Caco-2 (cell line): ENCODE results near the gene RAB6B. TPM values are rescaled to one million over a fixed set of nuclear protein-coding genes. Genes with fewer than 3 reads are reported as not detected.

Experiments
- BruUV-seq: library from RNA; stranded (reverse); fragments of 400-500 nt; replicated peaks from 2 replicates; lab custom pipeline; 2021; lab: Mats Ljungman, UMichigan
- CTCF ChIA-PET: fragments of 300-600 bp; sonication (Branson Sonifier 250); formaldehyde crosslinking; loops from one replicate; lab custom pipeline; 2022; ENCODE audit warnings: antibody characterized with exemption; lab: Charles Lee
- POLR2A ChIA-PET: fragments of 300-600 bp; sonication (Branson Sonifier 250); formaldehyde crosslinking; loops from one replicate; lab custom pipeline; 2022; ENCODE audit warnings: antibody characterized with exemption; lab: Charles Lee
- DNase-seq, 2 experiments: peaks; one replicate each; pipeline versions ENCODE4 v3.0.0 to v3.0.0-alpha.2; 2020 to 2022
- H3K27me3 ChIP-seq: replicated peaks from 2 replicates; pipeline ENCODE4 v1.6.0; 2011; ENCODE audit warnings: low read length; ENCODE audit not compliant: control insufficient read depth, insufficient read depth
- H3K36me3 ChIP-seq: 2 replicates; pipeline ENCODE4 v1.5.1; 2011; ENCODE audit warnings: low read length; ENCODE audit not compliant: control insufficient read depth, insufficient read depth
- H3K4me1 ChIP-seq: fragments of 250-450 bp; sonication (Bioruptor Pico); 2 replicates; pipeline ENCODE4 v1.5.1; 2020; ENCODE audit warnings: mild to moderate bottlenecking
- H3K4me3 ChIP-seq: 2 replicates; pipeline ENCODE4 v1.5.1; 2011; ENCODE audit warnings: low read depth, mild to moderate bottlenecking, control low read depth, low read length
- H3K9me3 ChIP-seq: fragments of 250-450 bp; sonication (Bioruptor Pico); 2 replicates; pipeline ENCODE4 v1.5.1; 2020; ENCODE audit warnings: mild to moderate bottlenecking, moderate library complexity
- H3K27ac Mint-ChIP-seq: one replicate; pipeline ENCODE4 v1.8.0; 2022; ENCODE audit warnings: mixed read lengths; ENCODE audit not compliant: unreplicated experiment
- H3K27me3 Mint-ChIP-seq: one replicate; pipeline ENCODE4 v1.8.0; 2022; ENCODE audit warnings: mixed read lengths; ENCODE audit not compliant: insufficient read depth, unreplicated experiment
- H3K36me3 Mint-ChIP-seq: one replicate; pipeline ENCODE4 v1.8.0; 2022; ENCODE audit warnings: mild to moderate bottlenecking, mixed read lengths; ENCODE audit not compliant: insufficient read depth, unreplicated experiment
- H3K4me1 Mint-ChIP-seq: one replicate; pipeline ENCODE4 v1.8.0; 2022; ENCODE audit warnings: low read depth, mixed read lengths; ENCODE audit not compliant: unreplicated experiment
- H3K4me3 Mint-ChIP-seq: one replicate; pipeline ENCODE4 v1.8.0; 2022; ENCODE audit warnings: mild to moderate bottlenecking, moderate library complexity, mixed read lengths; ENCODE audit not compliant: unreplicated experiment
- H3K9me3 Mint-ChIP-seq: one replicate; pipeline ENCODE4 v1.8.0; 2022; ENCODE audit warnings: mixed read lengths; ENCODE audit not compliant: unreplicated experiment
- intact Hi-C: fragments of 100-400 bp; cut with micrococcal nuclease; formaldehyde crosslinking; loops from one replicate; pipeline ENCODE4 v1.10.0; 2022; ENCODE audit not compliant: unreplicated experiment
- total RNA-seq: library from RNA; stranded (reverse); gene quantifications from 2 replicates; pipeline ENCODE4 v1.2.3, GENCODE V29; 2022
- TF ChIP-seq, protein P1 (sequence below), 2 experiments: fragments of 200-600 bp in 1 of 2; IDR thresholded peaks; 1 replicate in 1 of 2; 2 replicates in 1 of 2; pipeline versions ENCODE4 v1.5.1 to v1.8.0; 2011 to 2022; ENCODE audit warnings: antibody characterized with exemption in 1 of 2, control low read depth in 1 of 2, inconsistent platforms in 1 of 2, low read depth in 1 of 2, low read length in 1 of 2, mild to moderate bottlenecking in 1 of 2, moderate library complexity in 1 of 2; ENCODE audit not compliant: insufficient read depth in 1 of 2, severe bottlenecking in 1 of 2, unreplicated experiment in 1 of 2

Gene RAB6B
- total RNA-seq, 1 experiment from 2014 or later: 3.2 TPM

DNA sequence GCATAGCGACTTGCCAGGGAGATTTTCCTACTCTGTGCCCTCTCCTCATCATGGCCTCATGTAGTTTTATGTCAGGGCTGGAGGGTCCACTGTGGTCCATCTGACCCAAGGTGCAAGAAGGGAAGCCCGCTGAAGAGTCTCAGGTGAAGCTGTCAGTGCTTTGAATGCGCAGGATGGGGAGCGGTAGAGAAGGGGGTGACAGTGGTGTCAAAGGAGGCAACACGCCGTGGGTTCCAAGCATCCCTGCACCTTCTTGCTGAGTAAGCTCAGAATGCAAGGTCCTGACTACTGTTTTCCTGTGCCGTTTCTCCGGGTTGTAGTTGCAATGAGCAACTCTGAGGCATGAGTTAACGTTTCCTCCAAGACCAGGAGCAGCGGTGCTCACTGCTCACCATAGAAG is 44.9 kb upstream of the RAB6B start:
- H3K9me3 Mint-ChIP-seq: no peaks in the 10 kb centered on the region
- H3K4me1 Mint-ChIP-seq: peaks cover 6% of the 10 kb centered on the region
- no peak overlapping the region for H3K4me3 Mint-ChIP-seq
- DNase-seq: peak in 1 of 2 experiments; percentile 22
- CTCF ChIA-PET: no interaction called here
- Histone ChIP-seq H3K36me3 (no peaks in the 10 kb centered on the region), H3K9me3 (no peaks in the 10 kb centered on the region), H3K27me3 (no peaks in the 10 kb centered on the region; the same call in 1 of the 2 replicates), H3K4me1 (peaks cover 7% of the 10 kb centered on the region; the same call in 1 of the 2 replicates), H3K4me3 (no peak overlapping the region)
- BruUV-seq: no TSS peak
- TF ChIP-seq, protein P1, sequence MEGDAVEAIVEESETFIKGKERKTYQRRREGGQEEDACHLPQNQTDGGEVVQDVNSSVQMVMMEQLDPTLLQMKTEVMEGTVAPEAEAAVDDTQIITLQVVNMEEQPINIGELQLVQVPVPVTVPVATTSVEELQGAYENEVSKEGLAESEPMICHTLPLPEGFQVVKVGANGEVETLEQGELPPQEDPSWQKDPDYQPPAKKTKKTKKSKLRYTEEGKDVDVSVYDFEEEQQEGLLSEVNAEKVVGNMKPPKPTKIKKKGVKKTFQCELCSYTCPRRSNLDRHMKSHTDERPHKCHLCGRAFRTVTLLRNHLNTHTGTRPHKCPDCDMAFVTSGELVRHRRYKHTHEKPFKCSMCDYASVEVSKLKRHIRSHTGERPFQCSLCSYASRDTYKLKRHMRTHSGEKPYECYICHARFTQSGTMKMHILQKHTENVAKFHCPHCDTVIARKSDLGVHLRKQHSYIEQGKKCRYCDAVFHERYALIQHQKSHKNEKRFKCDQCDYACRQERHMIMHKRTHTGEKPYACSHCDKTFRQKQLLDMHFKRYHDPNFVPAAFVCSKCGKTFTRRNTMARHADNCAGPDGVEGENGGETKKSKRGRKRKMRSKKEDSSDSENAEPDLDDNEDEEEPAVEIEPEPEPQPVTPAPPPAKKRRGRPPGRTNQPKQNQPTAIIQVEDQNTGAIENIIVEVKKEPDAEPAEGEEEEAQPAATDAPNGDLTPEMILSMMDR (IDR thresholded peaks at IDR 0.05; ENCODE audit: insufficient read depth in 1 of 2, low read depth in 1 of 2, low read length in 1 of 2, severe bottlenecking in 1 of 2, unreplicated experiment in 1 of 2): no peak
- no peaks in the 10 kb centered on the region for H3K27me3 Mint-ChIP-seq
- intact Hi-C loops: no loop called here
- POLR2A ChIA-PET: no interaction called here
- H3K36me3 Mint-ChIP-seq: no peaks in the 10 kb centered on the region
- H3K27ac Mint-ChIP-seq: no peak overlapping the region

DNA sequence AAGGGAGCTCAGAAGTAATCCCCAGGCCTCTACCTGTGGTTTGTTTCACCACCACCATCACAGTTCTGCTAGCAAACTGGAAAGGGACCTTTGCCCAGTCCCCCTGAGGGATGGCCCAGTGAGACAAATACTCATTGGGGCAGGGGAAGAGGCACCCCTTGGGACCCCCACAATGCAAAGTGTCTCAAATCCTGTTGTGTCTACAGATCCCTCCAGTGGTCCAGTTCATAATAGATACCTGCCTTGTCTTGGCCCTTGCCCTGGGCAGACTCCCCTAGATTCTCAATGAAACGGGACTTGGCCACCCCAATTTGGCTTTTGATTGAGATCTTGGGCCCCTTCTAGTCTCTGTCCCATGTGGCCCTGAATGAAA is 43.8 kb upstream of the RAB6B start:
- H3K36me3 Mint-ChIP-seq: no peaks in the 10 kb centered on the region
- peaks cover 6% of the 10 kb centered on the region for H3K4me1 Mint-ChIP-seq
- no peaks in the 10 kb centered on the region for H3K9me3 ChIP-seq
- H3K27me3 Mint-ChIP-seq: no peaks in the 10 kb centered on the region
- no peak overlapping the region for H3K4me3 Mint-ChIP-seq
- DNase-seq: no peak
- H3K9me3 Mint-ChIP-seq: no peaks in the 10 kb centered on the region
- H3K4me1 ChIP-seq: peaks cover 7% of the 10 kb centered on the region; the same call in 1 of the 2 replicates
- H3K27me3 ChIP-seq: no peaks in the 10 kb centered on the region; the same call in 1 of the 2 replicates
- H3K27ac Mint-ChIP-seq: no peak overlapping the region
- BruUV-seq: no TSS peak
- no peak overlapping the region for H3K4me3 ChIP-seq
- TF ChIP-seq, protein P1 (IDR thresholded peaks at IDR 0.05; ENCODE audit: insufficient read depth in 1 of 2, low read depth in 1 of 2, low read length in 1 of 2, severe bottlenecking in 1 of 2, unreplicated experiment in 1 of 2): no peak
- ChIA-PET CTCF (no interaction called here), POLR2A (no interaction called here)
- intact Hi-C loops: loop anchor here (10.0 kb wide), 2 partner anchors 215 to 245 kb away; no protein-coding TSS in a partner anchor
- H3K36me3 ChIP-seq: no peaks in the 10 kb centered on the region

DNA sequence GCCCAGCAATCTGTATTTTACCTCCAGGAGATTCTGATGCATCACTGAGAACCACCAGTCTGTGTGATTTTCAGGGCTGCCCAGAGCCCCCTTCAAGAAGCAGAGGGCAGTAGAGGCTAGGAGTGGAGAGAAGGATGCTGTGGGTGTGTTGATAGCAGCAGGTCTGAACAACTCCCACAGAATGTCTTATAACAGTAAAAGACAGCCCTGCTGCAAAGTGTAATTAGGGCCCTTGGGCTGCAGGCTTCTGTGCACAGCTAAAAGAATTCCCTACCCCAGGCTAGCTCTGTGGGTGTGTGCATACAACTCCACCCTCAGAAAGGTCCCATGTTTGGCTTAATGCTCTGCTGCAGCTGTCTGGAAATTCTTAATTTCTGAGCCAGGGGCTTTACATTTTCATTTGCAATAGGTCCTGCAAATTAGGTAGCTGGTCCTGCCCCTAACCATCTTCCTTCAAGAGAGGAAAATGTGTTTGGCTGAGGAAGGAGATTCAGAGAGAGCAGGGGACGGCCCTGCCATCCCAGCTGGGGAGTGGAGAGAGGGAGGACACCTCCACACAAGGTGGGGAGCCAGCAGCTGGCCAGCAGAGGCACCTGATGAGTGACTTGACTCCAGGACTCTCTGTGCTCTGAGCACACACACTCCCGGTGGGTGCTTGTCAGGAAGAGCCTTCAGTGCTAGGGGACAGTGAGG is 43.2 kb upstream of the RAB6B start:
- TF ChIP-seq, protein P1 (IDR thresholded peaks at IDR 0.05; ENCODE audit: insufficient read depth in 1 of 2, low read depth in 1 of 2, low read length in 1 of 2, severe bottlenecking in 1 of 2, unreplicated experiment in 1 of 2): peak in 1 of 2 experiments; percentile 27
- BruUV-seq: no TSS peak
- peak in 1 of 2 experiments; percentile 34 for DNase-seq
- H3K4me1 Mint-ChIP-seq: peaks cover 3% of the 10 kb centered on the region
- no peak overlapping the region for H3K27ac Mint-ChIP-seq
- no peaks in the 10 kb centered on the region for H3K27me3 Mint-ChIP-seq
- no peaks in the 10 kb centered on the region for H3K36me3 ChIP-seq
- no peaks in the 10 kb centered on the region for H3K9me3 Mint-ChIP-seq
- no peaks in the 10 kb centered on the region for H3K9me3 ChIP-seq
- no peaks in the 10 kb centered on the region; the same call in 1 of the 2 replicates for H3K27me3 ChIP-seq
- H3K4me3 Mint-ChIP-seq: no peak overlapping the region
- intact Hi-C loops: loop anchor here (10.0 kb wide), 2 partner anchors 216 to 246 kb away; no protein-coding TSS in a partner anchor
- H3K4me1 ChIP-seq: peaks cover 7% of the 10 kb centered on the region; the same call in 1 of the 2 replicates
- ChIA-PET POLR2A (no interaction called here), CTCF (no interaction called here)
- no peaks in the 10 kb centered on the region for H3K36me3 Mint-ChIP-seq
- H3K4me3 ChIP-seq: no peak overlapping the region
